ENCODE results near the gene IL1RAPL1.

Gene IL1RAPL1

DNA sequence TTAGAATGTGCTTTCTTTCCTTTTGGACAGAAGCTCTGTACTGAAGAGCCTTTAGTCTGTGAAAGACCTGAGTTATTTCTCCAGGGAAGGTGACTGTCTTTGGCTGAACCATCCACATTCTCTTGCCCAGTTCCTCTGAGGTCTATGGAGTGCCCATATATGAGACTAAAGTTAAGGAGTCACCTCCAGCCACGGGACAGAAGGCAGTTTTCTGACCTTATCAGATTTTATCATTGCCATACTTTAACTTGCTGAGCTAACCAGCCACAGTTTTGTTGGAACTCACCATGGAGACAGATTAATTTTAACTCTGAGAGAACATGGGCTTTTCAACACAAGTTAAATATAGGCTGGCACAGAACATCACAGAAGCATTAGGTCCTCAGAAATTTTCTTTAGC, 26.3 kb downstream of the IL1RAPL1 start:
- DNase-seq (ENCODE audit: low read depth), result no peak
- H3K4me3 ChIP-seq (ENCODE audit: low read depth, low read length), result no peak overlapping the region
- TF ChIP-seq, protein P1, sequence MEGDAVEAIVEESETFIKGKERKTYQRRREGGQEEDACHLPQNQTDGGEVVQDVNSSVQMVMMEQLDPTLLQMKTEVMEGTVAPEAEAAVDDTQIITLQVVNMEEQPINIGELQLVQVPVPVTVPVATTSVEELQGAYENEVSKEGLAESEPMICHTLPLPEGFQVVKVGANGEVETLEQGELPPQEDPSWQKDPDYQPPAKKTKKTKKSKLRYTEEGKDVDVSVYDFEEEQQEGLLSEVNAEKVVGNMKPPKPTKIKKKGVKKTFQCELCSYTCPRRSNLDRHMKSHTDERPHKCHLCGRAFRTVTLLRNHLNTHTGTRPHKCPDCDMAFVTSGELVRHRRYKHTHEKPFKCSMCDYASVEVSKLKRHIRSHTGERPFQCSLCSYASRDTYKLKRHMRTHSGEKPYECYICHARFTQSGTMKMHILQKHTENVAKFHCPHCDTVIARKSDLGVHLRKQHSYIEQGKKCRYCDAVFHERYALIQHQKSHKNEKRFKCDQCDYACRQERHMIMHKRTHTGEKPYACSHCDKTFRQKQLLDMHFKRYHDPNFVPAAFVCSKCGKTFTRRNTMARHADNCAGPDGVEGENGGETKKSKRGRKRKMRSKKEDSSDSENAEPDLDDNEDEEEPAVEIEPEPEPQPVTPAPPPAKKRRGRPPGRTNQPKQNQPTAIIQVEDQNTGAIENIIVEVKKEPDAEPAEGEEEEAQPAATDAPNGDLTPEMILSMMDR (IDR thresholded peaks at IDR 0.05; ENCODE audit: low read depth, low read length, missing control alignments), result no peak

DNA sequence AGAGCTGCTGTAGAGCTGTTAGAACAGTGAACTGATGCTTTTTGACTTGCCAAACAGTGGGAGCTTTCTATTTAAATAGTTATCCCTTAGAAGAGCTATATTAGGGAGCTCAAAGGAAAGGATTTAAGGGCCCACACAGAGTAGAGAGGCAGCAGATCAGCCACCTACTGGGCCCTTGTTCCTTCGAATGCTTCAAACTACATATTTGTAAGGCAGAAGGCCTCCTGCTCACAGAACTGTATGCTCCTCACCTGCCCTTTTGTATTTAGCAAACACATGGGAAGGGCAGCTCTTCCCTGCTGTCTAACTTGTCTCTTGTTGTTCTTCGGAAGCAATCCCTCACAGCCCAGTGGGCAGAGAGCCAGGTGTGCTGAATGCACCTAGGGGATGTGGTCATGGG, 38.0 kb downstream of the IL1RAPL1 start:
- H3K4me3 ChIP-seq (ENCODE audit: low read depth, low read length), result no peak overlapping the region
- DNase-seq (ENCODE audit: low read depth), result no peak
- TF ChIP-seq, protein P1 (IDR thresholded peaks at IDR 0.05; ENCODE audit: low read depth, low read length, missing control alignments), result no peak

DNA sequence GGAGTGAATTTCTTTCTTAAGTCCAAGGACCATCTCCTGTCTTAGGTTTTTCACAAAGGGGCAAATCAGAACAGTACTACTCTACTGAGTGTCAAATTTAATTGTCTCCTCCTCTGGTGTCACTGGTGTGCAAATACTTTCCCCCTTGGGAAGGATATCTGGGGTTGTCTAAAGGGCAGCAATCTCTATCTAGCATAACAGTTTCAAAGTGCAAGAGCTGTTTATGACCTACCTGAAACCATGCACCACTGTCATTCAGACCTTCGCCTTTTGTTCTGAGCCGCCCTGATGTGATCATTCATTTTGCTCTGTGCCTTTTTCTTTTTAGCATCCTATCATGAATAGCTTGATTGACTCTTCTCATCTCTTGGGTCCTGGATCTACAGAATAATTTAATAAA, 39.3 kb downstream of the IL1RAPL1 start:
- no peak for DNase-seq (ENCODE audit: low read depth)
- no peak overlapping the region for H3K4me3 ChIP-seq (ENCODE audit: low read depth, low read length)
- TF ChIP-seq, protein P1 (IDR thresholded peaks at IDR 0.05; ENCODE audit: low read depth, low read length, missing control alignments), result no peak

DNA sequence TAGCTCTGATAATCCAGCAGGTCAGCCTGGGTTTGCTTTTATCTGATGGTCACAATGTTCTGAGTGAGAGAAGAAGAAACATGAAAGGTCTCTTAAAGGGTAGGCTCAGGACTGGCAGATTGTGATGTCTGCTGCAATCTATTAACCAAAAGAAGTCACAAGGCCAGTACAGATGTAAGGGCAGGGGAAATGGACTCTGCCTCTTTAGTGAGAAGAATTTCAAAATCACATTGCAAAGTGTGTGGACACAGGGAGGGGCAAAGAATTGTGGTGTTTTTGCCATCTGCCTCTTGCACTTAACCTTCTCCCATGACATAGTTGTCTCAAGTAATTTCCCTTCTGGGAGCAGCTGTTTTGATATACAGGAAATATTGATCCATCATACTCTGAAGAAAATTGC, 40.9 kb downstream of the IL1RAPL1 start:
- H3K4me3 ChIP-seq (ENCODE audit: low read depth, low read length), result no peak overlapping the region
- DNase-seq (ENCODE audit: low read depth), result no peak
- TF ChIP-seq, protein P1 (IDR thresholded peaks at IDR 0.05; ENCODE audit: low read depth, low read length, missing control alignments), result no peak

DNA sequence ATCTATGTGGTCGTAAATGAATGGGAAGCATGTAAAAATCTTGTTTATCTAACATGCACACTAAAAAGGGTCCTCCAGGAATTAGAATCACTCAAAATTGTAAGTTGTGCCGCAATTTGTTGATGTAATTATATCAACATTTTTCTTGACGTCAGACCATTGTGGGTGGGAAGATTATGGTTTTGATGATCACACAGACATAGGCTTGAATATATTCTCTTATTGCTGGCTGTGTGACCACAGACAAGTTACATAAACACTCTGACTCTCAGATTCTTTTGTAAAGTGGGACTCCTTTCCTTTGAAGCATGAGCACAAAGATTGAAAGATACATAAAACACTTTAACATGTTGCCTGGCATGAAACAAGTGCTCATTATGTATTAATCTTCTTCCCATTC, 51.5 kb downstream of the IL1RAPL1 start:
- no peak for DNase-seq (ENCODE audit: low read depth)
- TF ChIP-seq, protein P1 (IDR thresholded peaks at IDR 0.05; ENCODE audit: low read depth, low read length, missing control alignments), result no peak
- no peak overlapping the region for H3K4me3 ChIP-seq (ENCODE audit: low read depth, low read length)

DNA sequence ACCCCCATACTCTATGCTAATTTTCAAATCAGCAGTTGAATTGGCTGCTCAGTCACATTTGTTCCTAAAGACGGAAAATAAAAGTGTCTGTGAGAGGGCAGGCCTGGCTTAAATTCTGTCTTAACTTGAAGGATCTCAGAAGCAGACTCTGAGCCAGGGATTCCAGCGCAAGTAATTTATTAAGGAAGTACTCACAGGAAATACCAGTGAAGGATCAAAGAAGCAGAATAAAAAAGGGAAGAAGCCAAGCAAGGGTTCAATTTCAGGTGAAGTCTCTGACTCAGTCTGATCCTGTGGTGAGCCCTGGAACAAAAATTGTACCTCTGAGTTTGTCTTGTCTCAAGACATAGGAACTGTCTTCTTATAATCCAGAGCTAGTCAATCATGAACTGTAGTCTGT, 52.2 kb downstream of the IL1RAPL1 start:
- no peak for DNase-seq (ENCODE audit: low read depth)
- TF ChIP-seq, protein P1 (IDR thresholded peaks at IDR 0.05; ENCODE audit: low read depth, low read length, missing control alignments), result no peak
- no peak overlapping the region for H3K4me3 ChIP-seq (ENCODE audit: low read depth, low read length)

DNA sequence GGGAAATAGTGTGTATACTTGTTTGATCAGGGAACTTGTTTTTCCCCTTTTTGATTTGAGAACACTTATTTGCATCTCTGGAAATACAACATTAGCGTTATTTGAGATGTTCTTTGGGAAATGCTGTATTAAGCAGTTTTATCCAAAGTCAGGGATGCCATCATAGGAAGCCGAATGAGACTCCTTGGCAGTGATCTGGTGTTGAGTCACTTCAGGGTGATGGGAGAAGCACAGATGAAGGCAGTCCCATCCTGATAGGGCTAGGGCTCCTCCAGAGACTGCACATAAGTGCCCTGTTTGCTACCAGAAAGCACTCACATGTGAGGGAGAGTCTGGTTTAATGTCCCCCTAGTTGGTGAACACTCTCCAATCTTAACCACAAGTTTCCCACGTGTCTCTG, 62.3 kb downstream of the IL1RAPL1 start:
- TF ChIP-seq, protein P1 (IDR thresholded peaks at IDR 0.05; ENCODE audit: low read depth, low read length, missing control alignments), result no peak
- H3K4me3 ChIP-seq (ENCODE audit: low read depth, low read length), result no peak overlapping the region
- no peak for DNase-seq (ENCODE audit: low read depth)

Data from GM12864 (cell line).